ENCODE data around the gene METTL13. TPM values are rescaled to one million over a fixed set of nuclear protein-coding genes. Genes with fewer than 3 reads are reported as not detected.
A peak's percentile ranks its signal among the peaks of the same experiment; 100 is the strongest.

METTL13 gene
- total RNA-seq, 3 donors from 2014 or later (not counting 1 experiment from before 2014, with no cell fraction given), result 12.1 to 23.3 (median 18.2) TPM

GRCh38 chr1:171741872-171742576, 39.4 kb upstream of the METTL13 start, which contains the start of gene VAMP4:
TSS of gene VAMP4 (minus strand) at chr1:171742065. CDS start at chr1:171738414, 3,651 bp downstream.
- Histone ChIP-seq H3K36me3 (ENCODE audit: control insufficient read depth, insufficient read depth, low read length) (peaks cover 8% of the 10 kb centered on the region), H3K4me1 (ENCODE audit: control insufficient read depth, insufficient read depth, low read length) (peaks cover 8% of the 10 kb centered on the region), H3K4me3 (ENCODE audit: low read length) (peak within 1 kb of the TSS; percentile 86), H3K27me3 (ENCODE audit: control insufficient read depth, insufficient read depth, low read length) (no peaks in the 10 kb centered on the region), H3K9me3 (ENCODE audit: control insufficient read depth, insufficient read depth, low read length) (no peaks in the 10 kb centered on the region), H3K27ac (ENCODE audit: low read length) (peak within 1 kb of the TSS; percentile 94)
- intact Hi-C loops (cut with micrococcal nuclease), result loop anchor here (1.0 to 5.0 kb wide), 4 partner anchors 39 to 790 kb away; partner anchors contain the start of genes METTL13, PRRC2C and SUCO
- DNase-seq (peak; percentile 82 to 92), ATAC-seq (peak; percentile 86 to 95 (median 90))
- under 1% methylated on average over 57 of the region's 57 CpGs for WGBS (ENCODE audit: insufficient coverage)
- peak within 1 kb of the TSS; percentile 96 to 100 for H3K27ac Mint-ChIP-seq
- no peaks in the 10 kb centered on the region for H3K9me3 Mint-ChIP-seq
- no peaks in the 10 kb centered on the region for H3K27me3 Mint-ChIP-seq (ENCODE audit: low read depth in 2 of 2)
- H3K36me3 Mint-ChIP-seq, result peaks cover 3% of the 10 kb centered on the region
- H3K4me1 Mint-ChIP-seq, result peaks cover 54 to 58% of the 10 kb centered on the region in 2 donors
- H3K4me3 Mint-ChIP-seq, result peak within 1 kb of the TSS; percentile 98
- TF ChIP-seq CTCF (IDR thresholded peaks at IDR 0.05), result no peak

GRCh38 chr1:171742577-171742922, 38.9 kb upstream of the METTL13 start:
- ATAC-seq (peak in 2 of 3 donors; percentile 3 to 7), DNase-seq (no peak)
- Histone ChIP-seq H3K27ac (ENCODE audit: low read length) (peak overlapping the region; percentile 94), H3K9me3 (ENCODE audit: control insufficient read depth, insufficient read depth, low read length) (no peaks in the 10 kb centered on the region), H3K4me3 (ENCODE audit: low read length) (peak overlapping the region; percentile 86), H3K4me1 (ENCODE audit: control insufficient read depth, insufficient read depth, low read length) (peaks cover 8% of the 10 kb centered on the region), H3K27me3 (ENCODE audit: control insufficient read depth, insufficient read depth, low read length) (no peaks in the 10 kb centered on the region), H3K36me3 (ENCODE audit: control insufficient read depth, insufficient read depth, low read length) (peaks cover 4% of the 10 kb centered on the region)
- no peaks in the 10 kb centered on the region for H3K36me3 Mint-ChIP-seq
- H3K4me1 Mint-ChIP-seq, result peaks cover 52 to 56% of the 10 kb centered on the region in 2 donors
- H3K4me3 Mint-ChIP-seq, result peak overlapping the region; percentile 98
- TF ChIP-seq CTCF (IDR thresholded peaks at IDR 0.05), result no peak
- H3K27ac Mint-ChIP-seq, result peak overlapping the region; percentile 96 to 100
- no peaks in the 10 kb centered on the region for H3K27me3 Mint-ChIP-seq (ENCODE audit: low read depth in 2 of 2)
- WGBS (ENCODE audit: insufficient coverage), result 0% methylated on average over 14 of the region's 14 CpGs
- H3K9me3 Mint-ChIP-seq, result no peaks in the 10 kb centered on the region
- intact Hi-C loops (cut with micrococcal nuclease), result loop anchor here (1.0 to 5.0 kb wide), 2 partner anchors 39 to 790 kb away; partner anchors contain the start of genes METTL13 and SUCO

- 34% methylated on average over 7 of the region's 8 CpGs for WGBS (ENCODE audit: insufficient coverage)
- H3K27ac ChIP-seq (ENCODE audit: low read length), result peak overlapping the region; percentile 94
- H3K4me3 ChIP-seq (ENCODE audit: low read length), result peak overlapping the region; percentile 86
- H3K27me3 ChIP-seq (ENCODE audit: control insufficient read depth, insufficient read depth, low read length), result no peaks in the 10 kb centered on the region
- no peaks in the 10 kb centered on the region for H3K36me3 ChIP-seq (ENCODE audit: control insufficient read depth, insufficient read depth, low read length)
- Mint-ChIP-seq H3K27me3 (ENCODE audit: low read depth in 2 of 2) (no peaks in the 10 kb centered on the region), H3K27ac (peak overlapping the region; percentile 96 to 100), H3K4me1 (peaks cover 51 to 56% of the 10 kb centered on the region in 2 donors), H3K9me3 (no peaks in the 10 kb centered on the region), H3K4me3 (peak overlapping the region; percentile 98), H3K36me3 (no peaks in the 10 kb centered on the region)
- no peaks in the 10 kb centered on the region for H3K9me3 ChIP-seq (ENCODE audit: control insufficient read depth, insufficient read depth, low read length)
- ATAC-seq, result no peak
- TF ChIP-seq CTCF (IDR thresholded peaks at IDR 0.05), result no peak
- DNase-seq, result peak in 1 of 2 donors; percentile 39
- intact Hi-C loops (cut with micrococcal nuclease), result loop anchor here (5.0 kb wide), 1 partner anchor 789 kb away; the partner anchor contains the start of gene SUCO
- peaks cover 8% of the 10 kb centered on the region for H3K4me1 ChIP-seq (ENCODE audit: control insufficient read depth, insufficient read depth, low read length)
These were observed 38.2 kb upstream of the METTL13 start for GRCh38 chr1:171743081-171743870.

All from natural killer cell (primary cell).